HFF-Myc (cell line): ENCODE data around the gene ARIH1.
A peak's percentile ranks its signal among the peaks of the same experiment; 100 is the strongest.

Source experiments
- DNase-seq: peaks from one replicate; pipeline ENCODE4 v3.0.0-alpha.2; 2011; ENCODE audit warnings: low read depth; ENCODE audit errors: extremely low read depth
- H3K4me3 ChIP-seq: replicated peaks from 2 replicates; pipeline ENCODE4 v1.5.1; 2011; ENCODE audit warnings: low read depth, mild to moderate bottlenecking, control low read depth, low read length
- TF ChIP-seq, protein P1 (sequence below): IDR thresholded peaks from 2 replicates; pipeline ENCODE4 v1.5.1; 2012; ENCODE audit warnings: mild to moderate bottlenecking, low read depth, low read length, control low read depth; ENCODE audit errors: missing control alignments

ARIH1 gene

GRCh38 chr15:72566973-72567372, 92.8 kb downstream of the ARIH1 start:
- TF ChIP-seq, protein P1, sequence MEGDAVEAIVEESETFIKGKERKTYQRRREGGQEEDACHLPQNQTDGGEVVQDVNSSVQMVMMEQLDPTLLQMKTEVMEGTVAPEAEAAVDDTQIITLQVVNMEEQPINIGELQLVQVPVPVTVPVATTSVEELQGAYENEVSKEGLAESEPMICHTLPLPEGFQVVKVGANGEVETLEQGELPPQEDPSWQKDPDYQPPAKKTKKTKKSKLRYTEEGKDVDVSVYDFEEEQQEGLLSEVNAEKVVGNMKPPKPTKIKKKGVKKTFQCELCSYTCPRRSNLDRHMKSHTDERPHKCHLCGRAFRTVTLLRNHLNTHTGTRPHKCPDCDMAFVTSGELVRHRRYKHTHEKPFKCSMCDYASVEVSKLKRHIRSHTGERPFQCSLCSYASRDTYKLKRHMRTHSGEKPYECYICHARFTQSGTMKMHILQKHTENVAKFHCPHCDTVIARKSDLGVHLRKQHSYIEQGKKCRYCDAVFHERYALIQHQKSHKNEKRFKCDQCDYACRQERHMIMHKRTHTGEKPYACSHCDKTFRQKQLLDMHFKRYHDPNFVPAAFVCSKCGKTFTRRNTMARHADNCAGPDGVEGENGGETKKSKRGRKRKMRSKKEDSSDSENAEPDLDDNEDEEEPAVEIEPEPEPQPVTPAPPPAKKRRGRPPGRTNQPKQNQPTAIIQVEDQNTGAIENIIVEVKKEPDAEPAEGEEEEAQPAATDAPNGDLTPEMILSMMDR: no peak
- DNase-seq: no peak
- no peak overlapping the region for H3K4me3 ChIP-seq

DNA sequence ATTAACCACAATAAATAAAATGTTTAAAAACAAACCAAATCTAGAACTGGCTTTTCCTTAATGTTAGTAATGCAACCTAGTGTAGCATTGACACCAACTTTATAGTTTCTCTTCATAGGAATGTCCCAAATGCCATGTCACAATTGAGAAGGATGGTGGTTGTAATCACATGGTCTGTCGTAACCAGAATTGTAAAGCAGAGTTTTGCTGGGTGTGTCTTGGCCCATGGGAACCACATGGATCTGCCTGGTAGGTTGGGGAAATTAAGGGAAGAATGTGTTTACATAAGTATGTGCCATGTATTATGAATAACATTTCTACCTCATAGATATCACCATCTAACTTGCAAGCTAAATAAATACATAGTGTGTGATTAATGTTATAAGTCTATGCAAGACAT, 95.9 kb downstream of the ARIH1 start:
- no peak overlapping the region for H3K4me3 ChIP-seq
- TF ChIP-seq, protein P1: no peak
- DNase-seq: no peak

DNA sequence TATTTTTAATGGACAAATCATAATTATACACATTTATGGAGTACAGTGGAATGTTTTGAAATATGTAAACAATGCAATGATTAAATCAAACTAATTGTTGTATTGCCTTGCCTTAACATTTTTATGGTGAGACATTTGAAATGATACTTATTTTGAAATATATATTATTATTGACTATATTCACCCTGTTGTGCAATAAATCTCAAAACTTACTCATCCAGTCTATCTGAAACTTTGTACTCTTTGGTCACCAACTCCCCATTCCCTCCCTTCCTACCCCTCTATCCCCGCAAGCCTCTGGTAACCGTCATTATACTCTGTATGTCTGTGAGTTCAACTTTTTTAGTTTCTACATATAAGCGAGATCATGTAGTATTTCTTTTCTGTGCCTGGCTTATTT, 105.7 kb downstream of the ARIH1 start:
- DNase-seq: no peak
- H3K4me3 ChIP-seq: no peak overlapping the region
- TF ChIP-seq, protein P1: no peak

GRCh38 chr15:72584006-72584405, 109.9 kb downstream of the ARIH1 start:
- no peak for DNase-seq
- H3K4me3 ChIP-seq: no peak overlapping the region
- TF ChIP-seq, protein P1: no peak

GRCh38 chr15:72585025-72585424, 110.9 kb downstream of the ARIH1 start:
- no peak overlapping the region for H3K4me3 ChIP-seq
- DNase-seq: no peak
- TF ChIP-seq, protein P1: no peak

GRCh38 chr15:72585476-72586058, 111.4 kb downstream of the ARIH1 start:
- no peak for DNase-seq
- no peak overlapping the region for H3K4me3 ChIP-seq
- TF ChIP-seq, protein P1: peak; percentile 31

- no peak overlapping the region for H3K4me3 ChIP-seq
- DNase-seq: no peak
- TF ChIP-seq, protein P1: no peak
Observed at GRCh38 chr15:72588096-72588495, 114.0 kb downstream of the ARIH1 start.
